ENCODE measurements around the gene KAT6B. TPM values are rescaled to one million over a fixed set of nuclear protein-coding genes. Genes with fewer than 3 reads are reported as not detected.

KAT6B gene
- total and polyA plus RNA-seq, 2 of the 8 experiments (the other 6 are each of a cell fraction or from before 2014, with no cell fraction given), result 7.3 to 30.8 TPM

DNA sequence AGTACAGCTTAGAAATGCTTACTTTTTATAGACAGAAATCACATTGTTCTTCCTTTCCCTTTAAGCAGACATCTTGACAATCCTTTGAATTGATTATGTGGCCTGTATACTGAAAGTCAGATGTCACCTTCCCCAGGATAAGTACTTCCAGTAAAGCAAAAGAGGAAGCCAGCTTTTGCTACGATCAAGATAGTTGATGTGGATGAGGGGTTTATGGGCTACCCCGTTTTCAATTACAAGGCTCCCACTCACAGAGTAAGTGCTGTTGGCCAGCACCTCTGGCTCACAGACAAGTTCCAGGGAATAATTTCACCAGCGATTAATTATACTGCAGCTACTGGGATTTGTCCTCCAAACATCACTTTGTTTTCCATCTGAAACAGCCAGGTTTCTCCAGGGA is 189.9 kb downstream of the KAT6B start:
- Histone ChIP-seq H3K79me2 (ENCODE audit: control insufficient read depth in 1 of 2, insufficient read depth in 2 of 2, low read length in 2 of 2) (no peaks in the 10 kb centered on the region), H3K27ac (ENCODE audit: low read depth, low read length) (no peak overlapping the region), H3K4me2 (ENCODE audit: insufficient read depth in 1 of 2, low read depth in 2 of 2, low read length in 2 of 2) (no peak overlapping the region), H4K8ac (ENCODE audit: extremely low read depth, insufficient read depth, low read length) (no peak overlapping the region), H2BK12ac (ENCODE audit: low read depth, low read length) (no peak overlapping the region), H2BK20ac (ENCODE audit: low read length) (no peak overlapping the region), H2BK120ac (replicated peaks; ENCODE audit: low read depth, low read length) (no peak overlapping the region), H3K4ac (replicated peaks; ENCODE audit: insufficient read length, low read depth, low read length) (no peak overlapping the region), H4K91ac (replicated peaks; ENCODE audit: insufficient read length, low read length) (no peak overlapping the region), H3K27me3 (replicated peaks in 1 of 4; ENCODE audit: control insufficient read depth in 3 of 4, extremely low read depth in 1 of 4, insufficient read depth in 3 of 4, low read length in 3 of 4) (no peaks in the 10 kb centered on the region), H4K5ac (ENCODE audit: insufficient read length, low read depth, low read length) (no peak overlapping the region), H2AFZ (ENCODE audit: low read length) (no peak overlapping the region), H2BK15ac (ENCODE audit: low read length) (no peak overlapping the region), H2BK5ac (ENCODE audit: low read depth, low read length) (no peak overlapping the region), H3K56ac (replicated peaks; ENCODE audit: insufficient read length, low read depth, low read length) (no peak overlapping the region), H3K14ac (ENCODE audit: insufficient read length) (no peak overlapping the region), H3K18ac (ENCODE audit: extremely low read depth, low read length) (no peak overlapping the region), H3K4me3 (ENCODE audit: extremely low read depth in 1 of 4, insufficient read depth in 2 of 4, low read depth in 3 of 4, low read length in 4 of 4) (no peak overlapping the region), H3K9ac (replicated peaks in 1 of 4; ENCODE audit: extremely low read depth in 1 of 4, low read depth in 3 of 4, low read length in 3 of 4) (no peak overlapping the region), H3K36me3 (ENCODE audit: control insufficient read depth in 2 of 4, insufficient read depth in 4 of 4, low read length in 3 of 4) (peaks cover 0 to 9% (median 1%) of the 10 kb centered on the region in 4 experiments; a peak in 4 of 8 replicates), H3K79me1 (ENCODE audit: low read depth, low read length) (no peaks in the 10 kb centered on the region; the same call in 1 of the 2 replicates), H3K4me1 (replicated peaks in 1 of 4; ENCODE audit: control insufficient read depth in 3 of 4, insufficient read depth in 4 of 4, low read length in 3 of 4) (peaks cover 0 to 4% (median 2%) of the 10 kb centered on the region in 4 experiments; a peak in 1 of 7 replicates), H3K23me2 (ENCODE audit: low read depth, low read length) (no peaks in the 10 kb centered on the region), H3K9me3 (ENCODE audit: insufficient read depth in 2 of 2, low read depth in 1 of 2, low read length in 1 of 2) (no peaks in the 10 kb centered on the region), H4K20me1 (replicated peaks in 1 of 2; ENCODE audit: control insufficient read depth in 1 of 2, insufficient read depth in 2 of 2, low read length in 2 of 2) (no peaks in the 10 kb centered on the region), H3K23ac (ENCODE audit: insufficient read length) (no peak overlapping the region), H2AK5ac (ENCODE audit: low read depth, low read length) (no peak overlapping the region)
- POLR2A ChIA-PET (ENCODE audit: partially characterized antibody), result no interaction called here
- DNase-seq (ENCODE audit: low read depth in 1 of 2, low spot score in 2 of 2), result no peak
- FAIRE-seq, result no peak
- 80% methylated on average over 3 of the region's 3 CpGs; no CpG with 5 or more reads in 1 of the 2 experiments for whole genome bisulfite sequencing, 2 experiments (ENCODE audit: extremely low coverage in 1 of 2, insufficient coverage in 1 of 2, insufficient read length in 1 of 2, insufficient replicate concordance in 2 of 2, low coverage in 1 of 2, low lambda C conversion rate in 2 of 2, missing lambda C conversion rate in 1 of 2)
- CTCF ChIA-PET (ENCODE audit: partially characterized antibody), result interaction anchor here (0.6 to 1.3 kb wide), 2 partner anchors 278 to 750 kb away, joined by 3 to 4 read pairs; no protein-coding TSS in a partner anchor
- TF ChIP-seq RNF2 (IDR thresholded peaks at IDR 0.05; ENCODE audit: borderline replicate concordance, low read depth, low read length, missing control alignments, poor library complexity, severe bottlenecking) (no peak), SUZ12 (IDR thresholded peaks at IDR 0.05; ENCODE audit: low read length) (no peak), ASH2L (IDR thresholded peaks at IDR 0.05; ENCODE audit: low read length) (no peak), CEBPB (IDR thresholded peaks at IDR 0.05; ENCODE audit: low read depth, low read length) (no peak)
- TF ChIP-seq, protein P1, sequence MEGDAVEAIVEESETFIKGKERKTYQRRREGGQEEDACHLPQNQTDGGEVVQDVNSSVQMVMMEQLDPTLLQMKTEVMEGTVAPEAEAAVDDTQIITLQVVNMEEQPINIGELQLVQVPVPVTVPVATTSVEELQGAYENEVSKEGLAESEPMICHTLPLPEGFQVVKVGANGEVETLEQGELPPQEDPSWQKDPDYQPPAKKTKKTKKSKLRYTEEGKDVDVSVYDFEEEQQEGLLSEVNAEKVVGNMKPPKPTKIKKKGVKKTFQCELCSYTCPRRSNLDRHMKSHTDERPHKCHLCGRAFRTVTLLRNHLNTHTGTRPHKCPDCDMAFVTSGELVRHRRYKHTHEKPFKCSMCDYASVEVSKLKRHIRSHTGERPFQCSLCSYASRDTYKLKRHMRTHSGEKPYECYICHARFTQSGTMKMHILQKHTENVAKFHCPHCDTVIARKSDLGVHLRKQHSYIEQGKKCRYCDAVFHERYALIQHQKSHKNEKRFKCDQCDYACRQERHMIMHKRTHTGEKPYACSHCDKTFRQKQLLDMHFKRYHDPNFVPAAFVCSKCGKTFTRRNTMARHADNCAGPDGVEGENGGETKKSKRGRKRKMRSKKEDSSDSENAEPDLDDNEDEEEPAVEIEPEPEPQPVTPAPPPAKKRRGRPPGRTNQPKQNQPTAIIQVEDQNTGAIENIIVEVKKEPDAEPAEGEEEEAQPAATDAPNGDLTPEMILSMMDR (IDR thresholded peaks at IDR 0.05; ENCODE audit: control extremely low read depth in 1 of 3, insufficient read depth in 1 of 3, low read depth in 1 of 3, low read length in 3 of 3), result no peak
- TF ChIP-seq, protein P2, sequence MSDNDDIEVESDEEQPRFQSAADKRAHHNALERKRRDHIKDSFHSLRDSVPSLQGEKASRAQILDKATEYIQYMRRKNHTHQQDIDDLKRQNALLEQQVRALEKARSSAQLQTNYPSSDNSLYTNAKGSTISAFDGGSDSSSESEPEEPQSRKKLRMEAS (IDR thresholded peaks at IDR 0.05), result no peak

Data from H1 (cell line).